Upper lobe of left lung (tissue), 4 donors: Measurements from ENCODE around the gene DPH3.

Experiments
- POLR2AphosphoS5 ChIP-seq, 2 donors: sonication (generic); formaldehyde crosslinking; IDR thresholded peaks; one replicate each; pipeline ENCODE4 v1.5.1; 2017; ENCODE audit warnings: antibody characterized with exemption in 2 of 2
- TF ChIP-seq, protein P1 (sequence below), 6 experiments: fragments of 450-650 bp in 4 of 6; fragments of 200-600 bp in 2 of 6; sonication (generic) in 2 of 6; IDR thresholded peaks; one replicate each; pipeline ENCODE4 v1.5.1; 2016 to 2019; ENCODE audit warnings: antibody characterized with exemption in 6 of 6

DNA sequence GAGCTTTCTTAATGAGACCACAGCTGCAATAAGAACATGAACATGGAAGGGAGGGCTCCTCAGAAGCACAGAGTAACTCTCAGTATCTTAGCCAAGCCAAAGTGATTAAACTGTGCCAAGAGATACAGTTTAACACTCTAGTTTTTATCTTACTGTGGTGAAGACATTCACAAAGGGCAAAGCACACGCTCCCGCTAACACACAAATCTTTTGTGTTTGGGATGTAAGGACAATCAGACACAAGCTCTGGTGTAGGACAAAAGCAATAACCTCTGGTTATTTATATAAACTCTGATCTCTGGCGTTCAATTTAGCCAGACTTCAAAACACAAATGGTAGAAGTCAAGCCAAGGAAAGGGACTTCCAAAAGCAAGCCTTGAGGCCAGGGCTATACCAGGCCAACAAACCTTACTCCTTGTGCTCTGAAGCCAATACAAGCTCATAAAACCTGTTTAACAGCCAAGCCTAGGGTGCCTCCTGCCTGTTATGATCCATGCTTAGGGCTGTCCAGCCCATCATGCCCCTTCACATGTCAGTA lies 27.8 kb downstream of the DPH3 start:
- TF ChIP-seq, protein P1, sequence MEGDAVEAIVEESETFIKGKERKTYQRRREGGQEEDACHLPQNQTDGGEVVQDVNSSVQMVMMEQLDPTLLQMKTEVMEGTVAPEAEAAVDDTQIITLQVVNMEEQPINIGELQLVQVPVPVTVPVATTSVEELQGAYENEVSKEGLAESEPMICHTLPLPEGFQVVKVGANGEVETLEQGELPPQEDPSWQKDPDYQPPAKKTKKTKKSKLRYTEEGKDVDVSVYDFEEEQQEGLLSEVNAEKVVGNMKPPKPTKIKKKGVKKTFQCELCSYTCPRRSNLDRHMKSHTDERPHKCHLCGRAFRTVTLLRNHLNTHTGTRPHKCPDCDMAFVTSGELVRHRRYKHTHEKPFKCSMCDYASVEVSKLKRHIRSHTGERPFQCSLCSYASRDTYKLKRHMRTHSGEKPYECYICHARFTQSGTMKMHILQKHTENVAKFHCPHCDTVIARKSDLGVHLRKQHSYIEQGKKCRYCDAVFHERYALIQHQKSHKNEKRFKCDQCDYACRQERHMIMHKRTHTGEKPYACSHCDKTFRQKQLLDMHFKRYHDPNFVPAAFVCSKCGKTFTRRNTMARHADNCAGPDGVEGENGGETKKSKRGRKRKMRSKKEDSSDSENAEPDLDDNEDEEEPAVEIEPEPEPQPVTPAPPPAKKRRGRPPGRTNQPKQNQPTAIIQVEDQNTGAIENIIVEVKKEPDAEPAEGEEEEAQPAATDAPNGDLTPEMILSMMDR (IDR thresholded peaks at IDR 0.05): no peak
- no peak for TF ChIP-seq POLR2AphosphoS5 (IDR thresholded peaks at IDR 0.05)
